ENCODE measurements around the gene GLRB. TPM values are rescaled to one million over a fixed set of nuclear protein-coding genes. Genes with fewer than 3 reads are reported as not detected.
"Not testable (repeated sequence)": the region's sequence is repeated elsewhere in the genome, so short reads cannot be mapped to it uniquely, and the experiment has no call there.

GLRB gene
- polyA plus RNA-seq, 4 donors = 12.2 to 17.8 (median 15.8) TPM

- no peak for DNase-seq (ENCODE audit: low read depth in 4 of 4, low spot score in 3 of 4)
These were observed 45.5 kb downstream of the GLRB start for GRCh38 chr4:157121401-157121800.

DNA sequence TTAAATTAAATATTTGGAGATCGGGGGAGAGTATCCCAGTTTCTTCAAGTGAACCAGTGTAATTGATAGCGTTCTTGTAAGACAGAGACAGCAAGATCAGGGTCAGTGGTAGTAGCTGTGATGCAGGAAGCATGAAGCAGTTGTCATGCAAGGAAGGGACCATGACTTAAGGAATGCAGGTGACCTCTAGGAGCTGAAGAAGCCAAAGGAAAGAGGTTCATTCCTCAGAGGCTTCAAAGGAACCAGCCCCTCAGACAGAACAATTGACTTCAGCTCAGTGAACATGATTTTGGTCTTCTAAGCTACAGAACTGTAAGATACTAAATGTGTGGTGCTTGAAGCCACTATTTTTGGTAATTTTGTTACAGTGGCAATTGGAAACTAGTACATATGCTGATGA lies 51.6 kb downstream of the GLRB start:
- no peak for DNase-seq (ENCODE audit: low read depth in 4 of 4, low spot score in 3 of 4)

DNA sequence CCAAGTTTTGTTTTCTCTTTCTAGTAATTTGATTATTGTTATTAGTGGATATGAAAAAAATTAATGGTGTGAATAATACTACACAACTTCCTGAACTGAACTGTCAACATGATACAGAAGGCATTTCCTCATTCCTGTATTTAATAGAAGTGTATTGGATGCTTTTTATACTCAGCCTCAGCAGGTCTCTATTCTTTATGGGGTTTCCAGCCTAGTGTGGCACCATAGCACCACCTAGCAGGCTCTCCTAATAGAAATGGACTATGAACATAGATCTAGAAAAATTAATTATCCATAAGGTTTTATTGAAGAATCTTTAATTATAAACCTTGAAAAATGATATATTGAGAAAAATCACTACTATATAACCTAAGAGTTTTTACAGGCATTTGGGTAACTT lies 52.4 kb downstream of the GLRB start:
- DNase-seq (ENCODE audit: low read depth in 4 of 4, low spot score in 3 of 4) = no peak

- no peak for DNase-seq (ENCODE audit: low read depth in 4 of 4, low spot score in 3 of 4)
These were observed 66.0 kb downstream of the GLRB start for GRCh38 chr4:157141976-157142375.

- no peak for DNase-seq (ENCODE audit: low read depth in 4 of 4, low spot score in 3 of 4)
These were observed 67.4 kb downstream of the GLRB start for GRCh38 chr4:157143369-157143768.

DNA sequence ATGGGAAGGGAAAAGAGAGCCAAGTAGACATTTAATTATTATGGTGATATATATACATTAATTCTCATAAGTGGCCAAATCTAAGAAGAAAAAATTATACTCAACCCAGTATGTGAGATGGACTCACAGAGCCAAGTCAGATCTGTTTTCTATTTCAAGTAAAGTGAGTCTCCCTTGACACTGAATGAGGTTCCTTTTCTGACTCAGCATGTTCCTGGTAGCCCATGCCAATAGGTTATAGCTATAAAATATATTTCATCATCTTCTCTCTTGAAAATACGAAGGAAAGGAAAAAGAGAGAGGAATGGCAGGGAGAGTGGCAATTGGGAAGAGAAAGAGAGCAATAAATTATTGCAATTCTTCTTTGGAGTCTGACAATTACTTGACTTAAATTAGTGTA lies 75.8 kb downstream of the GLRB start:
- DNase-seq (ENCODE audit: low read depth in 4 of 4, low spot score in 3 of 4) = no peak

DNA sequence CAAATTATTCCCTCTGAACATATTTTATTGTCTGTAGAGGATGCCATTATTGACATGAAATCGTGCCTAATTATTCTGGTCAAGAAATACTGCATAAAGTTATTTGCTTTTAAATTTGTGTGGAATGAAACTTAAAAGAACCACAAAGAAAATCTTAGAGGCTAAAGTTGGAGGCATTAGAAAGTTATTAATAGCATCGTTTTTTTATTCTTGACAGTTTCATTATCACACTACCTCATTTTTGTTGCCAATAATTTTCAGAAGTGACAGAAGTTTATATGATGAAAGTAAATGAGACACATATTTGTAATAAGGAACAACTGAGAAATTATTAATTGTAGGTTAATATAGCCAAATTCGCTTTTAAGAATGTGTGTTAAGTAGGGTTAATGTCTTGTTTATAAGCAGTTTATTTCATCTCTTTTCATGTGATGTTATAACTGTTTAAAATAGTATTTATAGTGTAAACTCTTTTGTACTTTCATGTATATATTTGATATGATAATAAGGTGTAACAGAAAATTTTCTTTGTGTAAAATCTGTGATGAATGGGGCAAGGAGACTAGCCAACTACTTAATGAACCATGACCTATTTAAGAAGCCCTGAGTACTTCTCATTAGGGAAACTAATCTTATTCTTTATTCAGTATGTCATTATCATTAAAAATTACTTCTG lies 90.1 kb downstream of the GLRB start:
- no peak for DNase-seq (ENCODE audit: low read depth in 4 of 4, low spot score in 3 of 4)

DNA sequence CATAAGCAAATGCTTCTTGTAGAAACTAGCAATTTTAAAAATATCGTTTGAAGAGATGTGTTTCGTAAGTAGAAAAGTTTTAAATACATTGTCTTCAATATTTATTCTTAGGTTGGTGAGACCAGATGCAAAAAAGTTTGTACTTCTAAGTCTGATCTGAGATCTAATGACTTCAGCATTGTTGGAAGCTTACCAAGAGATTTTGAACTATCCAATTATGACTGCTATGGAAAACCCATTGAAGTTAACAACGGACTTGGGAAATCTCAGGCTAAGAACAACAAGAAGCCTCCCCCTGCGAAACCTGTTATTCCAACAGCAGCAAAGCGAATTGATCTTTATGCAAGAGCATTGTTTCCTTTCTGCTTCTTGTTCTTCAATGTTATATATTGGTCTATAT lies 94.4 kb downstream of the GLRB start:
- no peak for DNase-seq (ENCODE audit: low read depth in 4 of 4, low spot score in 3 of 4)

GRCh38 chr4:157172011-157172410 lies 96.1 kb downstream of the GLRB start:
- DNase-seq (ENCODE audit: low read depth in 4 of 4, low spot score in 3 of 4) = no peak

- DNase-seq (ENCODE audit: low read depth in 4 of 4, low spot score in 3 of 4) = not testable (repeated sequence)
These were observed 104.3 kb downstream of the GLRB start for GRCh38 chr4:157180268-157180667.

DNA sequence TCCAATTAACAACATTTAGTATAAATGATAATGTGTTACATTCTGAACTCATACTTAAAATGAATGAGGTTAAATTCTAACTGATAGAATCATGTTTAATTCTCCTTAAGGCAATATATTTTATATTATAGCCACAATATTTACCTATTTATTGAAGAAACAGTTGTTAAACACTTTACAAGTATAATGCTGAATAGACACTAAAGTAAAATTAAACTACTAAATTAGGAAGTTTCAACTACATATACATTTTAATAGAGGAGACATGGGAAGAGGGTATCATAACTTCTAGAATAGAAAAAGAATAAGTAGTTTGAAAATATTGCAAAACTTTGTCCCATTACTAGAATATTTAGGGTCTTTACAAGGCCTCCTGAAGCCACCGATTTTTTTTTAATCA lies 108.3 kb downstream of the GLRB start:
- DNase-seq (ENCODE audit: low read depth in 4 of 4, low spot score in 3 of 4) = no peak

GRCh38 chr4:157185363-157185762 lies 109.4 kb downstream of the GLRB start:
- no peak for DNase-seq (ENCODE audit: low read depth in 4 of 4, low spot score in 3 of 4)

GRCh38 chr4:157195374-157195773 lies 119.4 kb downstream of the GLRB start:
- DNase-seq (ENCODE audit: low read depth in 4 of 4, low spot score in 3 of 4) = no peak

DNA sequence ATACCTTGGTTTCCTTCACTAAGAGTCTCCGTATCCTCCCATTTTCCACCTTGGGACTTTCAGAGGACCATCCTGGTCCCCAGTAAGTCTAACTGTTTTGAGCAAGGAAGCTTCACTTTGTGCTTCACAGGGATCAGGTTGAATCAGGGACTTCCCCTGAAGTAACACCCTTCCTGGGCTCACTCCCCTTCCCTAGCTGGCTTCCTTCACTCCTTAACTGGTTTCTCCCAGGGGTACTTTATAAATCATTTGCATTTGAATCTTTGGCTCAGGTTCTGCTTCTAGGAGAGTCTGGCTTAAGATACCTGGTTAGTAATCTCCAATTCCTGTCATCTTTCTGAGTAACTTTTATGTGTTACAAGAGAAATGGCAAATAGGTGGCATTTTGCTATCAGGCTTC lies 120.1 kb downstream of the GLRB start:
- DNase-seq (ENCODE audit: low read depth in 4 of 4, low spot score in 3 of 4) = no peak

DNA sequence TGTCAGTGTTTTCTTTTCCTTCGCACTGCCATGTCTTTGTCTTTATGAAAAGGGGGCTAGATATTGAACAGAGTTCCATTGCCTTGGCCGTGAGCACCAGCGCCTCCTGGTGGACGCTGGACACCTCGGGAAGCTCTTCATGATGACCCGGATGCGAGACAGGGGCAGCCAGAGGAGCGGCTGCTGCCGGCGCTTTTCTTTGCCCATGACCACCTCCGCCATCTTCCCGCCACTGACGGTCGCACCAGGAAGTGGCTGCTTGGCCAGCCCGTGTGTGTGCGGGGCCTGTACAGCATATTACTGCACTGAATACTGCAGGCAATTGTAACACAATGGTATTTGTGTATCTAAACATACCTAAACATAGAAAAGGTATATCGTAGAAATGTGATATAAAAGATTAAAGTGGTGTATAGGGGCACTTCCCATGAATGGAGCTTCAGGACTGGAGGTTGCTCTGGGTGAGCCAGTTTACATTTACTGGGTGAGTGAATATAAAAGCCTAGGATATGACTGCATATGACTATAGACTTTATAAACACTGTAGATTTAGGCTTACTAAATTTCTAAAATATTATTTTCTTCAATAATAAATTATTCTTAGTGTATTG lies 128.8 kb downstream of the GLRB start:
- no peak for DNase-seq (ENCODE audit: low read depth in 4 of 4, low spot score in 3 of 4)

- DNase-seq (ENCODE audit: low read depth in 4 of 4, low spot score in 3 of 4) = no peak
These were observed 141.8 kb downstream of the GLRB start for GRCh38 chr4:157217708-157218107.

GRCh38 chr4:157219711-157220370 lies 143.9 kb downstream of the GLRB start:
- DNase-seq (ENCODE audit: low read depth in 4 of 4, low spot score in 3 of 4) = no peak

- DNase-seq (ENCODE audit: low read depth in 4 of 4, low spot score in 3 of 4) = peak; percentile 67 to 80 (median 70)
These were observed 144.5 kb downstream of the GLRB start, which contains the start of gene GRIA2 for GRCh38 chr4:157220371-157220881. GRIA2 (plus strand) TSS chr4:157220728; CDS start chr4:157221043, 315 bp downstream.

DNA sequence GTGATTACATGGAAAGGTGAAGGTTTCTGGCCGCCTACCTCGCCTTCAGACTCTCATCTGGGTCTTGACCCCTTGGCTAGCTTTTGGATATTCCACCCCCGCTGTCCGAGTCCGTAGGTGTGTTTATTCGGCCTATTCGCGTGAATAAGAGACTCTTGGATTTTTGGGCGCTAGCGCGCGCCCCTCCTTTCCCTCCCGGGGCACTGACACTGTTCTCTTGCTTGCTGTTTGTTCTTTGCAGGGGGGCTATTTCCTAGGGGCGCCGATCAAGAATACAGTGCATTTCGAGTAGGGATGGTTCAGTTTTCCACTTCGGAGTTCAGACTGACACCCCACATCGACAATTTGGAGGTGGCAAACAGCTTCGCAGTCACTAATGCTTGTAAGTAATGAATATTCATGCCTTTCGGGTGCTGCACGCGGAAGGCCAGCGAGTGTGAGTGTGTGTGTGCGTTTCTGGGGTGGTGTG lies 145.5 kb downstream of the GLRB start:
- no peak for DNase-seq (ENCODE audit: low read depth in 4 of 4, low spot score in 3 of 4)

All from right renal pelvis (tissue), 4 donors.